ENCODE measurements around the gene TMEM87A. TPM values are rescaled to one million over a fixed set of nuclear protein-coding genes. Genes with fewer than 3 reads are reported as not detected.

The TMEM87A gene
- total RNA-seq, 1 experiment from 2014 or later = 55.8 TPM

GRCh38 chr15:42253300-42253699 lies 19.9 kb downstream of the TMEM87A start:
- POLR2A ChIA-PET (ENCODE audit: unreplicated experiment) = no interaction called here
- CTCF ChIA-PET = no interaction called here
- Histone ChIP-seq H3K4me2 (ENCODE audit: low read length) (no peak overlapping the region), H3K79me2 (ENCODE audit: low read length) (no peaks in the 10 kb centered on the region), H3K9me2 (replicated peaks; ENCODE audit: low read length) (no peaks in the 10 kb centered on the region), H3K4me3 (ENCODE audit: low read length) (no peak overlapping the region), H3K4me1 (ENCODE audit: insufficient read depth, low read length) (no peaks in the 10 kb centered on the region), H3K36me3 (ENCODE audit: low read depth, low read length) (peaks cover 52% of the 10 kb centered on the region), H3K9ac (ENCODE audit: low read length) (no peak overlapping the region), H3F3A (ENCODE audit: low read length, unreplicated experiment) (no peaks in the 10 kb centered on the region), H2AFZ (ENCODE audit: low read length) (no peak overlapping the region), H3K27ac (ENCODE audit: low read length) (no peak overlapping the region), H3K9me3 (ENCODE audit: low read length) (no peaks in the 10 kb centered on the region), H4K20me1 (ENCODE audit: low read length) (no peaks in the 10 kb centered on the region), H3K27me3 (ENCODE audit: low read length) (no peaks in the 10 kb centered on the region)
- no peak for TF ChIP-seq EZH2 (IDR thresholded peaks at IDR 0.05; ENCODE audit: low read length, unreplicated experiment)
- no peak for TF ChIP-seq EZH2phosphoT487 (IDR thresholded peaks at IDR 0.05; ENCODE audit: borderline replicate concordance, low read length)
- no peak for TF ChIP-seq CTCF (conservative IDR thresholded peaks at IDR 0.05; ENCODE audit: low read depth, low read length)
- no peak for DNase-seq
- no peak for ATAC-seq
- no TSS peak for BruUV-seq (replicated peaks)
- intact Hi-C loops (cut with micrococcal nuclease) = no loop called here

GRCh38 chr15:42240823-42241222 lies 32.4 kb downstream of the TMEM87A start:
- H3K9me2 ChIP-seq (replicated peaks; ENCODE audit: low read length) = no peaks in the 10 kb centered on the region
- DNase-seq (no peak), ATAC-seq (no peak)
- H4K20me1 ChIP-seq (ENCODE audit: low read length) = peaks cover 10% of the 10 kb centered on the region; the same call in 1 of the 2 replicates
- H3K4me2 ChIP-seq (ENCODE audit: low read length) = no peak overlapping the region
- peaks cover 49% of the 10 kb centered on the region for H3K36me3 ChIP-seq (ENCODE audit: low read depth, low read length)
- H3K9me3 ChIP-seq (ENCODE audit: low read length) = no peaks in the 10 kb centered on the region
- H3F3A ChIP-seq (ENCODE audit: low read length, unreplicated experiment) = peaks cover 3% of the 10 kb centered on the region
- H3K79me2 ChIP-seq (ENCODE audit: low read length) = no peaks in the 10 kb centered on the region; the same call in 1 of the 2 replicates
- H3K9ac ChIP-seq (ENCODE audit: low read length) = no peak overlapping the region
- no peak overlapping the region for H2AFZ ChIP-seq (ENCODE audit: low read length)
- ChIA-PET POLR2A (ENCODE audit: unreplicated experiment) (no interaction called here), CTCF (no interaction called here)
- intact Hi-C loops (cut with micrococcal nuclease) = no loop called here
- H3K4me3 ChIP-seq (ENCODE audit: low read length) = no peak overlapping the region
- no TSS peak for BruUV-seq (replicated peaks)
- peaks cover 20% of the 10 kb centered on the region for H3K4me1 ChIP-seq (ENCODE audit: insufficient read depth, low read length)
- no peaks in the 10 kb centered on the region for H3K27me3 ChIP-seq (ENCODE audit: low read length)
- H3K27ac ChIP-seq (ENCODE audit: low read length) = no peak overlapping the region
- no peak for TF ChIP-seq EZH2 (IDR thresholded peaks at IDR 0.05; ENCODE audit: low read length, unreplicated experiment)
- TF ChIP-seq CTCF (conservative IDR thresholded peaks at IDR 0.05; ENCODE audit: low read depth, low read length) = no peak
- TF ChIP-seq EZH2phosphoT487 (IDR thresholded peaks at IDR 0.05; ENCODE audit: borderline replicate concordance, low read length) = no peak

- Histone ChIP-seq H3F3A (ENCODE audit: low read length, unreplicated experiment) (no peaks in the 10 kb centered on the region), H3K9me2 (replicated peaks; ENCODE audit: low read length) (no peaks in the 10 kb centered on the region), H3K4me2 (ENCODE audit: low read length) (no peak overlapping the region), H3K36me3 (ENCODE audit: low read depth, low read length) (peaks cover 57% of the 10 kb centered on the region), H3K27me3 (ENCODE audit: low read length) (no peaks in the 10 kb centered on the region), H3K79me2 (ENCODE audit: low read length) (no peaks in the 10 kb centered on the region; the same call in 1 of the 2 replicates), H2AFZ (ENCODE audit: low read length) (no peak overlapping the region), H3K4me1 (ENCODE audit: insufficient read depth, low read length) (peaks cover 8% of the 10 kb centered on the region), H3K9me3 (ENCODE audit: low read length) (no peaks in the 10 kb centered on the region), H3K27ac (ENCODE audit: low read length) (no peak overlapping the region), H3K9ac (ENCODE audit: low read length) (no peak overlapping the region), H4K20me1 (ENCODE audit: low read length) (peaks cover 9% of the 10 kb centered on the region; the same call in 1 of the 2 replicates), H3K4me3 (ENCODE audit: low read length) (no peak overlapping the region)
- BruUV-seq (replicated peaks) = no TSS peak
- TF ChIP-seq EZH2phosphoT487 (IDR thresholded peaks at IDR 0.05; ENCODE audit: borderline replicate concordance, low read length) = no peak
- TF ChIP-seq CTCF (conservative IDR thresholded peaks at IDR 0.05; ENCODE audit: low read depth, low read length) = no peak
- TF ChIP-seq EZH2 (IDR thresholded peaks at IDR 0.05; ENCODE audit: low read length, unreplicated experiment) = no peak
- DNase-seq = no peak
- intact Hi-C loops (cut with micrococcal nuclease) = no loop called here
- ATAC-seq = no peak
- ChIA-PET CTCF (no interaction called here), POLR2A (ENCODE audit: unreplicated experiment) (no interaction called here)
These were observed 33.6 kb downstream of the TMEM87A start for GRCh38 chr15:42239528-42240182.
